ENCODE data around the gene TRPC6.

DNA sequence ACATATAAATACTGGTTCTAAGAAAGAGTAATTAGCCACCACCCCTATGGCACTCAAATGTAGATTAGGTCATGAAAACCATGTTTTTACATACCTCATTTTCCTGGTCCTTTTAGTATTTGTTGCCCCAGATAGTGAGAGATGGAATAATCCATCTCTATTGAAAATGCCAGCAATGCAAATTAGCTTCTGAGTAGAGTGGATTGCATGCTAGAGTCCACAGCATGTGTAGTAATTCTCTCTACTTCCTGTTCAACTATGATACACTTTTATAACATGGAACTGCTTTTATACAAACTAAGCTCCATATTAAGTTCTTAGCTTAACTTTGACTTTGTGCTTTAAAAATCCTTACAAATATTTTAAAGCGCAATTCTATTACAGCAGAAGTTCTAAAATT lies 73.2 kb downstream of the TRPC6 start:
- TF ChIP-seq, protein P1, sequence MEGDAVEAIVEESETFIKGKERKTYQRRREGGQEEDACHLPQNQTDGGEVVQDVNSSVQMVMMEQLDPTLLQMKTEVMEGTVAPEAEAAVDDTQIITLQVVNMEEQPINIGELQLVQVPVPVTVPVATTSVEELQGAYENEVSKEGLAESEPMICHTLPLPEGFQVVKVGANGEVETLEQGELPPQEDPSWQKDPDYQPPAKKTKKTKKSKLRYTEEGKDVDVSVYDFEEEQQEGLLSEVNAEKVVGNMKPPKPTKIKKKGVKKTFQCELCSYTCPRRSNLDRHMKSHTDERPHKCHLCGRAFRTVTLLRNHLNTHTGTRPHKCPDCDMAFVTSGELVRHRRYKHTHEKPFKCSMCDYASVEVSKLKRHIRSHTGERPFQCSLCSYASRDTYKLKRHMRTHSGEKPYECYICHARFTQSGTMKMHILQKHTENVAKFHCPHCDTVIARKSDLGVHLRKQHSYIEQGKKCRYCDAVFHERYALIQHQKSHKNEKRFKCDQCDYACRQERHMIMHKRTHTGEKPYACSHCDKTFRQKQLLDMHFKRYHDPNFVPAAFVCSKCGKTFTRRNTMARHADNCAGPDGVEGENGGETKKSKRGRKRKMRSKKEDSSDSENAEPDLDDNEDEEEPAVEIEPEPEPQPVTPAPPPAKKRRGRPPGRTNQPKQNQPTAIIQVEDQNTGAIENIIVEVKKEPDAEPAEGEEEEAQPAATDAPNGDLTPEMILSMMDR (IDR thresholded peaks at IDR 0.05) = no peak
- TF ChIP-seq POLR2A (IDR thresholded peaks at IDR 0.05) = no peak
